GM12891 (cell line): ENCODE measurements around the gene AMER1.

Source experiments
- POLR2A ChIP-seq: IDR thresholded peaks from 2 replicates; pipeline ENCODE4 v1.6.1; 2011; ENCODE audit warnings: low read depth, low read length, control low read depth
- POLR2AphosphoS5 ChIP-seq: IDR thresholded peaks from 2 replicates; pipeline ENCODE4 v1.6.1; 2011; ENCODE audit warnings: low read depth, low read length, control low read depth

- no peak for TF ChIP-seq POLR2A
- TF ChIP-seq POLR2AphosphoS5, result no peak
These were observed 16.6 kb downstream of the AMER1 start for GRCh38 chrX:64188901-64189300.
